ENCODE data around the gene SLC44A5.
"Not testable (repeated sequence)": the region's sequence is repeated elsewhere in the genome, so short reads cannot be mapped to it uniquely, and the experiment has no call there.

SLC44A5 gene

DNA sequence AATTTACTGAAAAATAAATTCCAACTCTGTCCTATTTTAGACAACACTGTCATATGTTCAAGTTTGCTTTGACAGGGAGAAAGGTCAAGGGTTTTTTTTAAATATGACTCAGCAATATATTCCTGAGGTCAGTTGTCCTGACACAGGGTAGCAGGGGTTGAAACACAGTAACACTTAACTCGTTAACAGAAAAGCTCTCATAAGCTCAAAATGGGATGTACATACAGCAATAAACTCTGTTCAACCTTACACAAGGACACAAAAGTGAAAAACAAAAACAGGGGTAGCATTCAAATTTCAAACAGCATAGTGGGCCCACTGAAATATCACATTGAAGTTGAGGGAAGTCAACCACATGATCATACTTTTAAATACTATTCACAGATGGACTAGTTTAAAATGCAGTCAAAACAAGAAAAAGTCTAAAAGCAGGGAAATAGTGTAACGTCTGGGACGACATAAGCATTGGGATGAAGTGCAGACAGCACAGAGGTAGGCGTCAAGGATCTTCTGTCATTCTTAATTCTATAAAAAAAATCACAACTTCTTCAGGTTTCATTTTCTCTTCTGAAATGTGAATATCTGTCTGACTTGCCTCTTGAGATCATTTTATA is 89.9 kb downstream of the SLC44A5 start:
- no peak for DNase-seq

- DNase-seq, result no peak
These were observed 91.1 kb downstream of the SLC44A5 start for GRCh38 chr1:75519651-75520427.

DNA sequence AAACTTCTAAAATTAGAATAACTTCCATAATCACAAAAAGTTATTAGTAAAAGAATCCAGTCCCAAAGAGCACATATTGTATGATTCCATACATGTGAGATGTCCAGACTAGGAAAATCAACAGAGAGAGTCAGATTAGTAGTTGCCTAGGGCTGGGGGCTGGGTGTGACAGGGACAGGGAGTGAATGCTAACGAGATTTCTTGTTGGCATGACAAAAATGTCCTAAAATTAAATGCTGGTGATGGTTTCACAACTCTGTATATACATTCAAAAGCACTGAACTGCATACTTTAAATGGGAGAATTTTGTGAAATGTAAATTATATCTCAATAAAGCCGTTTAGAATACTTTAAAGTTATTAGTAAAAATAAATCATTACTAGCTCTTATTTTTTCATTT is 92.2 kb downstream of the SLC44A5 start:
- DNase-seq, result no peak

DNA sequence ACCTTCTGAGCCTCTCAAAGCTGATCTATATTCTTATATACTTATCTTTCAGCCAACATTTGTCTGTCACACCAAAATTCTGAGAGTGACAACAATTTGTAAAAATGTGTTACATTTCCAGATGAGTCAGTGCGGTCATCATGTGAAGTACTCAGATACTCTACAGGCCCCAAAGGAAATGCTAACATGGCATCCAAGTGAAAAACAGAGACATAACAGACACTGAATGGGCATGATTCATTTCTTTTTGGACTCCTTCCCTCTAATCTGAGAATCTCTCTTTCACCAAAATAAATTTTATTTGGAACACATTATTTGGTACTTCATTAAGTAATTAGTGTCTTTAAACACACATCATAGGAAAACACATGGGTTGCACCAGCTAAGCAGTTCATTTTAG is 96.6 kb downstream of the SLC44A5 start:
- no peak for DNase-seq

- DNase-seq, result no peak
These were observed 103.9 kb downstream of the SLC44A5 start for GRCh38 chr1:75506976-75507375.

DNA sequence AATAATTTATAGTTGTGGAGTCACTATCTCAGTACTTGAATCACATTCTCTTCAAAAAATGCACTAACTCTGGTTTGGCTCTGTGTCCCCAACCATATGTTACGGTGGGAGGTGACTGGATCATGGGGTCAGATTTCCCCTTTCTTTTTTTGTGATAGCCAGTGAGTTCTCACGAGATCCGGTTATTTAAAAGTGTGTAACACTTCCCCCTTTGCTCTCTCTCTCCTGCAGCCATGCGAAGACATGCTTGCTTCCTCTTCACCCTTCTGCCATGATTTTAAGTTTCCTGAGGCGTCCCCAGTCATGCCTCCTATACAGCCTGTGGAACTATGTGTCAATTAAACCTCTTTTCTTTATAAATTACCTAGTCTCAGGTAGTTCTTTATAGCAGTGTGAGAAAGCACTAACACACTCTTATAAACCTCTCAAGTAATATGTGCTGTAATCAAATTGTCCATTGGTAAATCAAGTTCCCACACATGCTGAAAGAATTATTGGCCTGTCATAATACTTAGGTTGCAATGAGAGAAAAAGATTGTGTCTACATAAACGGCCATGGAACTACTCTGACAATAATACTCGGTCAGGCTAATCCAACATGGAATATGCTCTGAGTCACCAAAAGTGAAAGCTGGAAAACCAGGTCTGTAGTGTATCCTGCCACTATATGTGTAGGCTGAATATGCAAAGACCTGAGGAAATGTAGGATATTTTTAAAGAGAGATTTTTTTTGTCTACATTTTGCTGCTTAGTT is 107.5 kb downstream of the SLC44A5 start:
- DNase-seq, result no peak

DNA sequence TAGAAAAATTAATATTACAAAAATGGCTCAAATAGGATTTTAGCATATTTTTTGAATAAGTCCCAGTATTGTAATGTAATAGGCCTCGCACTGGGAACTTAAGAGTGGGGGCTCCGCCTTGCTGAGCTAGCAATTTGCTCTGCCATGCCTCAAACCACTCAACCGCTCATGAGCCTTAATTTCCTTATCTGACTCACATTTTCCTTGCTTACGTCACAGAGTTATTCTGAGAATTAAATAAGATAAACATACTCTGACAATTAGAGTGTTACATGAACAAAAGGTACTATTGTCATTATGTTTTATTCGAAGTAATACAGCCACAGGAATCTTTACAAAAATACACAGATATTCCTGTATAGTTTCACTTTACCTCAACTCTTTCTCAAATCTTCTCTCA is 108.1 kb downstream of the SLC44A5 start:
- no peak for DNase-seq

GRCh38 chr1:75501577-75502295 is 109.2 kb downstream of the SLC44A5 start:
- DNase-seq, result no peak

DNA sequence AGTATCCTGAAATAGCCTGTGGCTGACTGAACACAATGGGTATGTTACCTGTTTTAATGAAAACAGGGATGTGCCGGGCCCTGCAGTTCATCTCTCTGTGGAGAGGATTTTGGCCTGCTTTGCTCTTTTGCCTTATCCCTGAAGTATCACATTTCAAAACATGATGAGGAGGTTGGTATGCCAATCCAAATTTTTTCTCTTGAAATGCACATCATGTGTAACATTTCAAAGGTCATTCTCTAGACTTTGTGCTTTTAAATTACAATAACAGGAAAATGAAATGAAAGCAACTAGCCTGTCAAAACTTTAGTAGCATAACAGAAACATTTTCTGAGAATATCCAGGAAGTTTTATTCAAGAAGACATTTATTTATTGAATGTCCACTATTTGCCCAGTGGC is 118.9 kb downstream of the SLC44A5 start:
- DNase-seq, result no peak

- DNase-seq, result no peak
These were observed 123.5 kb downstream of the SLC44A5 start for GRCh38 chr1:75487399-75487798.

- no peak for DNase-seq
These were observed 126.1 kb downstream of the SLC44A5 start for GRCh38 chr1:75484789-75485188.

DNA sequence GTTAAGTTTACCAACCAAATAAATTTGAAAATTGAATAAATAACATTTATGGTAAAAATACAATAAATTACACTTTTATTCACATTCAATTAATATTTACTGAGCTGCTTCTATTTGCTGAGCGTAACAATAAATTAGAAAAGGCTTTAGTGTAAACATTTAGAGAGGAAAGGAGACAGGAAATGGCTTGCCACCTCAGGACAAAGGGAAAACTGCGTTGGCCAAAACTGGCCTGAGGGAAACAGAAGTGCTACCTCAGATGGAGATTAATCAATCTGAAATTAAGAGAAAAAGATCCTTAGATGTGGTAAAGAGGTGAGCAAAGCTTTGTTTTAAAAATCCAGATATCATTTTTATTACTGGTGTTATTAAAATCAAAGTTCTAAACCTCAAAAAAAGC is 128.0 kb downstream of the SLC44A5 start:
- no peak for DNase-seq

- DNase-seq, result not testable (repeated sequence)
These were observed 134.4 kb downstream of the SLC44A5 start for GRCh38 chr1:75476486-75476885.

DNA sequence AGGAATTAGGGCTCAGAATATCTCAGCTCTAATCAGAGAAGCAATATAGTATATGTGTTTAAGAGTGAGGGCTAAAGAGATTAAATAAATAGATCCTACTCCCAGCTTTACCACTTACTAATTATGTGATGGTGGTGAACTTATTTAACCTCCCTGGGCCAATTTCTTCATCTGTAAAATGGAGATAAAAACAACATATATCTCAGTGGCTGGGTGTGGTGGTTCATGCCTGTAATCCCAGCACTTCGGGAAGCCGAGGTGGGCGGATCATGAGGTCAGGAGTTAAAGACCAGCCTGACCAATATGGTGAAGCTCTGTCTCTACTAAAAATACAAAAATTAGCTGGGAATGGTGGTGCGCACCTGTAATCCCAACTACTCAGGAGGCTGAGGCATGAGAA is 135.2 kb downstream of the SLC44A5 start:
- no peak for DNase-seq

DNA sequence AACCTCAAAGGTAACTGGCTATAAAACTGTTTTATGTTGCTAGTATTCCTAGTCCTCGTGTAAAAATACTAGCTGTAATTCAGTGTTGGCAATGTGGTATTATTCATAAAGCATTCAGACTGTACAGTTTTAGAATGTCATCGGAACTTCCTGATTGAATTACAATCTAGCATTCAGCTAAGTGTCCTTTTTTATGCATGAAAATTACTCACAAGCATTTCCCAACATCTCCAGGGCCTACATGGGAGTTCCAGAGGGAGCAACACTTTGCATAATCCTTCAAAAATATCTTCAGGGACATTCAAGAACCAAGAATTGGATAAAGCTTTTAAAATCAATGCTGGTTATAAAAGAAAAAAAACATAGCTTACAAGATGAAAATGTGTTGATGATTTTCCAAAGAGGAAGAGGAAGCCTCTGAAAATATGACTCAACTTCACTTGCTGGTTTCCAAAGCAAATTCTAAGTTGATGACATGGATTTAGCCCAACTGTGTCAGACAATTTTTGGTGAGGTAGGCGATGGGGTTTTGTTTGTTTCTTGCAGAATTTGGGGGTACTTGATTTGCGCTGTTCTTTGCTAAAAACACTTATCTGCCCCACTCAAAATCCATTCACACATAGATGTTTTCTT is 137.8 kb downstream of the SLC44A5 start:
- no peak for DNase-seq

DNA sequence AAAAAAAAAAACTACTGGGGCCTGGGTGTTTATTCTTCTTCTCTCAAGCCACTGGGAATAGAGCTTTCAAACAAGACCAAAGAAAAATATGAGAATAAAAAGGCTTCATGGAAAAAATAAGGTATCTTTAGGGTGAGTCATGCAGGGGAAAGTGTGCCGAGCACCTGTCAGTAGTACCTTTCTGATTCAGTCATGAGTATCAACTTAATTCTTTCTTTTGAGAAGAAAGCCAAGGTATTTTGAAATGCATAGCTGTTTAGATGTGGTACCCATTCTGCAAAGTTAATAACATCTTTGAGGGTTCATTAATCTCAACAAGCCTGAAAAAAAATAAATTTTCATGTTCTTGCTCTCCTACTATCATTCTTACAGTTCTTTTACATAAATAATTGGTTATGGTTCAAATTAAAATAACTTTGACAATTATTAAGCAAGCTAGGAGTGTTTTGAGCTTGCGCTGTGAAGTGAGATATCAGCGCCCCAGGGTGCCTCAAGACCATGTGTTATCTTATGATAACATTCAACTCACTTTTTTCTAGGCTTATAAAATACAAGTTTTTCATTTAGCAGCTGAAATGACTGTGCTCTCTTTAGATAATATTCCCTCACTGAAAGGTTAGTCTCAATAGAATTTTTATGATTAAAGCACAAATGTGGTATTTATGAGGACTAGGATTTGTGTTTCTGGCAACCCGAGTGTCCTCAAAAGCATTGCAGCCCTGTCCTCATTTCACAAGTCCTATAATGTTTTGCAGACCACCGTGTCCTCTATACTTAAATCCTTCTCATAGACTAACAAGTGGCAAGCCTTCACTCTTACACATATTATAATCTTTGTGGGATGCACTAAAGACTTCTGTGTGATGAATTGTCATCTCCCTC is 138.6 kb downstream of the SLC44A5 start:
- DNase-seq, result no peak

GRCh38 chr1:75471252-75471651 is 139.7 kb downstream of the SLC44A5 start:
- DNase-seq, result no peak

- no peak for DNase-seq
These were observed 140.5 kb downstream of the SLC44A5 start for GRCh38 chr1:75470448-75470847.

GRCh38 chr1:75469586-75470173 is 141.2 kb downstream of the SLC44A5 start:
- DNase-seq, result no peak

DNA sequence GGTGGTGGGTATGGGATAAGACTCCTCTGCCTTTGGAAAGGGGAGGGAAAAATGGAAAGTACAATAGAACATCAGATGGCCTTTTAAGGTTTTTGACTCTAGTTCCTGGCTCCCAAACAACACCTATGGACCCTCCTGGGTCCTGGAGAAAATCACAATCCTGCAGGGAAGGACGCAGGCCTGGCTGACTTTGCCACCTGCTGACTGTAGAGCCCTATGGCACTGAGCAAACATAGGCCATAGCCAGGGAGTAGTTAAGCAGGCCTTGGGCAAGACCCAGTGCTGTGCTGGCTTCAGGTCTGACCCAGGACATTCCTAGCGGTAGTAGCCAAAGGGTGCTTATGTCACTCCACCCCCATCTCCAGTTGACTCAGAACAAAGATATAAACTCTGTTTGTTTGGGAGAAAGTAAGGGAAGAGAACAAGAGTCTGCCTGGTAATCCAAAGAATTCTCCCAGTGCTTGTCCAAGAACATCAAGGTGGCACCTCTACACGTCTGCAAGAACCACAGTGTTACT is 149.0 kb downstream of the SLC44A5 start:
- DNase-seq, result no peak

- DNase-seq, result no peak
These were observed 160.9 kb downstream of the SLC44A5 start for GRCh38 chr1:75449998-75450397.
